ENCODE data around the gene TUBD1. TPM values are rescaled to one million over a fixed set of nuclear protein-coding genes. Genes with fewer than 3 reads are reported as not detected.

Gene TUBD1
- total and polyA plus RNA-seq, 2 of the 13 experiments (the other 11 are each of a cell fraction or from before 2014, with no cell fraction given), result 18.2 to 25.9 TPM

GRCh38 chr17:59839651-59840328 lies 53.0 kb downstream of the TUBD1 start (continued):
- TF ChIP-seq ZBTB43 (CRISPR knock-in tag; conservative IDR thresholded peaks at IDR 0.05) (no peak), MED13 (CRISPR knock-in tag; IDR thresholded peaks at IDR 0.05) (no peak), KMT2B (CRISPR knock-in tag; IDR thresholded peaks at IDR 0.05) (no peak), ZNF598 (CRISPR knock-in tag; IDR thresholded peaks at IDR 0.05; ENCODE audit: borderline replicate concordance) (no peak), ZNF333 (CRISPR knock-in tag; IDR thresholded peaks at IDR 0.05; ENCODE audit: borderline replicate concordance) (no peak), PATZ1 (CRISPR knock-in tag; IDR thresholded peaks at IDR 0.05) (0 out of 2 replicates have a peak, but pooled peaks have one; percentile 23), ZNF232 (CRISPR knock-in tag; IDR thresholded peaks at IDR 0.05; ENCODE audit: borderline replicate concordance) (no peak), SIN3A (IDR thresholded peaks at IDR 0.05; ENCODE audit: borderline replicate concordance, low read depth, low read length) (0 out of 2 replicates have a peak, but pooled peaks have one; percentile 23), TEAD2 (CRISPR knock-in tag; IDR thresholded peaks at IDR 0.05) (no peak), PHF5A (CRISPR knock-in tag; IDR thresholded peaks at IDR 0.05; ENCODE audit: low read depth, unreplicated experiment) (no peak), THAP9 (CRISPR knock-in tag; IDR thresholded peaks at IDR 0.05; ENCODE audit: borderline replicate concordance) (no peak), HMGXB4 (CRISPR knock-in tag; IDR thresholded peaks at IDR 0.05; ENCODE audit: borderline replicate concordance in 1 of 2, low read depth in 1 of 2) (0 out of 4 replicates have a peak, but pooled peaks of 1 of the 2 experiments have one; percentile 7)
- TF ChIP-seq, protein P1, sequence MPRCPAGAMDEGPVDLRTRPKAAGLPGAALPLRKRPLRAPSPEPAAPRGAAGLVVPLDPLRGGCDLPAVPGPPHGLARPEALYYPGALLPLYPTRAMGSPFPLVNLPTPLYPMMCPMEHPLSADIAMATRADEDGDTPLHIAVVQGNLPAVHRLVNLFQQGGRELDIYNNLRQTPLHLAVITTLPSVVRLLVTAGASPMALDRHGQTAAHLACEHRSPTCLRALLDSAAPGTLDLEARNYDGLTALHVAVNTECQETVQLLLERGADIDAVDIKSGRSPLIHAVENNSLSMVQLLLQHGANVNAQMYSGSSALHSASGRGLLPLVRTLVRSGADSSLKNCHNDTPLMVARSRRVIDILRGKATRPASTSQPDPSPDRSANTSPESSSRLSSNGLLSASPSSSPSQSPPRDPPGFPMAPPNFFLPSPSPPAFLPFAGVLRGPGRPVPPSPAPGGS (CRISPR knock-in tag; IDR thresholded peaks at IDR 0.05), result no peak
- TF ChIP-seq, protein P2, sequence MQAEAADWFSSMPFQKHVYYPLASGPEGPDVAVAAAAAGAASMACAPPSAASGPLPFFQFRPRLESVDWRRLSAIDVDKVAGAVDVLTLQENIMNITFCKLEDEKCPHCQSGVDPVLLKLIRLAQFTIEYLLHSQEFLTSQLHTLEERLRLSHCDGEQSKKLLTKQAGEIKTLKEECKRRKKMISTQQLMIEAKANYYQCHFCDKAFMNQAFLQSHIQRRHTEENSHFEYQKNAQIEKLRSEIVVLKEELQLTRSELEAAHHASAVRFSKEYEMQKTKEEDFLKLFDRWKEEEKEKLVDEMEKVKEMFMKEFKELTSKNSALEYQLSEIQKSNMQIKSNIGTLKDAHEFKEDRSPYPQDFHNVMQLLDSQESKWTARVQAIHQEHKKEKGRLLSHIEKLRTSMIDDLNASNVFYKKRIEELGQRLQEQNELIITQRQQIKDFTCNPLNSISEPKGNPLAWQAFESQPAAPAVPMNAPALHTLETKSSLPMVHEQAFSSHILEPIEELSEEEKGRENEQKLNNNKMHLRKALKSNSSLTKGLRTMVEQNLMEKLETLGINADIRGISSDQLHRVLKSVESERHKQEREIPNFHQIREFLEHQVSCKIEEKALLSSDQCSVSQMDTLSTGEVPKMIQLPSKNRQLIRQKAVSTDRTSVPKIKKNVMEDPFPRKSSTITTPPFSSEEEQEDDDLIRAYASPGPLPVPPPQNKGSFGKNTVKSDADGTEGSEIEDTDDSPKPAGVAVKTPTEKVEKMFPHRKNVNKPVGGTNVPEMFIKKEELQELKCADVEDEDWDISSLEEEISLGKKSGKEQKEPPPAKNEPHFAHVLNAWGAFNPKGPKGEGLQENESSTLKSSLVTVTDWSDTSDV (CRISPR knock-in tag; IDR thresholded peaks at IDR 0.05), result no peak
